Fibroblast of gingiva (primary cell): ENCODE measurements around the gene TUT1.
A peak's percentile ranks its signal among the peaks of the same experiment; 100 is the strongest.
"Not testable (repeated sequence)": the region's sequence is repeated elsewhere in the genome, so short reads cannot be mapped to it uniquely, and the experiment has no call there.

Experiments
- DNase-seq: peaks from one replicate; pipeline ENCODE4 v3.0.0-alpha.2; 2011; ENCODE audit warnings: low read depth

Gene TUT1

GRCh38 chr11:62591448-62592145 lies at the start of gene TUT1:
TSS of gene TUT1 (minus strand) at chr11:62591523. CDS start at chr11:62591485, 38 bp downstream.
- DNase-seq = peak; percentile 99

- DNase-seq = no peak
Measured at GRCh38 chr11:62632492-62632891, 41.2 kb upstream of the TUT1 start.

- DNase-seq = no peak
Measured at GRCh38 chr11:62627713-62628112, 36.4 kb upstream of the TUT1 start.

GRCh38 chr11:62622476-62623089 lies 31.3 kb upstream of the TUT1 start:
- DNase-seq = no peak

GRCh38 chr11:62621567-62622470 lies 30.5 kb upstream of the TUT1 start, which contains the start of gene B3GAT3:
TSS of gene B3GAT3 (minus strand) at chr11:62621986. CDS start at chr11:62621947, 39 bp downstream.
- DNase-seq = peak; percentile 99

- no peak for DNase-seq
Measured at GRCh38 chr11:62621027-62621566, 29.8 kb upstream of the TUT1 start.

- not testable (repeated sequence) for DNase-seq
Measured at GRCh38 chr11:62616957-62617356, 25.6 kb upstream of the TUT1 start.

- DNase-seq = no peak
Measured at GRCh38 chr11:62615521-62615920, 24.2 kb upstream of the TUT1 start.

GRCh38 chr11:62614275-62614674 lies 23.0 kb upstream of the TUT1 start:
- no peak for DNase-seq

GRCh38 chr11:62613291-62613778 lies 22.0 kb upstream of the TUT1 start:
- DNase-seq = no peak

GRCh38 chr11:62612366-62613290 lies 21.3 kb upstream of the TUT1 start, which contains the start of the genes EML3 and ROM1:
TSS of gene EML3 (minus strand) at chr11:62612775. CDS start at chr11:62612457, 318 bp downstream.
TSS of gene ROM1 (plus strand) at chr11:62613257. CDS start at chr11:62613282, 25 bp downstream.
- peak; percentile 97 for DNase-seq

- peak; percentile 75 for DNase-seq
Measured at GRCh38 chr11:62611705-62612365, 20.5 kb upstream of the TUT1 start.

GRCh38 chr11:62610814-62611704 lies 19.7 kb upstream of the TUT1 start:
- DNase-seq = no peak

GRCh38 chr11:62610403-62610802 lies 19.1 kb upstream of the TUT1 start:
- DNase-seq = no peak

GRCh38 chr11:62608776-62609175 lies 17.5 kb upstream of the TUT1 start:
- no peak for DNase-seq

- DNase-seq = no peak
Measured at GRCh38 chr11:62607714-62608113, 16.4 kb upstream of the TUT1 start.

GRCh38 chr11:62605902-62606301 lies 14.6 kb upstream of the TUT1 start:
- no peak for DNase-seq

GRCh38 chr11:62605467-62605866 lies 14.1 kb upstream of the TUT1 start:
- no peak for DNase-seq

GRCh38 chr11:62604460-62605120 lies 13.3 kb upstream of the TUT1 start:
- no peak for DNase-seq
